ENCODE data around the gene IL1RAPL2.

IL1RAPL2 gene

DNA sequence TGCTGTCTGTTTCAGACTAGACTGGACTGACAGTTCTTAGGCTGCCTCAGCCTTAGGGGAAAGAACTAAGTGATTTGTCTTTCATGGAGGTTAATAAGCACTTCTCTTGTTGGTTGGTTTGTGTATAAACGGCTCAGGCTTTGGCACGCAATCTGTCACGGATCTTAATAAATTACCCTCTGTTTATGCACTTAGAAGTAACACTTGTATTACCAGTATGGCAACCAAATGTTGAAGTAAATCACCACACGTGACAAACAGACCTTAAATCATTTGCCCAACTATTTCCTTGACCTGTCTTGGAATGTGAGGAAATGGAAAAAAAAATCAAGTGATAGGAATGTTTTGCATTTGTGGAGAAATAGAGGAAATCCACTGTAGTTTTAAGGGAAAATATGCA, 584.6 kb downstream of the IL1RAPL2 start:
- TF ChIP-seq, protein P1, sequence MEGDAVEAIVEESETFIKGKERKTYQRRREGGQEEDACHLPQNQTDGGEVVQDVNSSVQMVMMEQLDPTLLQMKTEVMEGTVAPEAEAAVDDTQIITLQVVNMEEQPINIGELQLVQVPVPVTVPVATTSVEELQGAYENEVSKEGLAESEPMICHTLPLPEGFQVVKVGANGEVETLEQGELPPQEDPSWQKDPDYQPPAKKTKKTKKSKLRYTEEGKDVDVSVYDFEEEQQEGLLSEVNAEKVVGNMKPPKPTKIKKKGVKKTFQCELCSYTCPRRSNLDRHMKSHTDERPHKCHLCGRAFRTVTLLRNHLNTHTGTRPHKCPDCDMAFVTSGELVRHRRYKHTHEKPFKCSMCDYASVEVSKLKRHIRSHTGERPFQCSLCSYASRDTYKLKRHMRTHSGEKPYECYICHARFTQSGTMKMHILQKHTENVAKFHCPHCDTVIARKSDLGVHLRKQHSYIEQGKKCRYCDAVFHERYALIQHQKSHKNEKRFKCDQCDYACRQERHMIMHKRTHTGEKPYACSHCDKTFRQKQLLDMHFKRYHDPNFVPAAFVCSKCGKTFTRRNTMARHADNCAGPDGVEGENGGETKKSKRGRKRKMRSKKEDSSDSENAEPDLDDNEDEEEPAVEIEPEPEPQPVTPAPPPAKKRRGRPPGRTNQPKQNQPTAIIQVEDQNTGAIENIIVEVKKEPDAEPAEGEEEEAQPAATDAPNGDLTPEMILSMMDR (IDR thresholded peaks at IDR 0.05; ENCODE audit: low read depth, low read length, missing control alignments) = no peak
- Histone ChIP-seq H3K27ac (no peak overlapping the region), H3K36me3 (replicated peaks) (no peaks in the 10 kb centered on the region), H3K27me3 (replicated peaks) (no peaks in the 10 kb centered on the region), H3K4me3 (ENCODE audit: low read depth, low read length) (no peak overlapping the region)
- in situ Hi-C loops (cut with HindIII; ENCODE audit: low pct_ligation_motif_present, low sequenced_read_pairs) = no loop called here
- no peak for DNase-seq

DNA sequence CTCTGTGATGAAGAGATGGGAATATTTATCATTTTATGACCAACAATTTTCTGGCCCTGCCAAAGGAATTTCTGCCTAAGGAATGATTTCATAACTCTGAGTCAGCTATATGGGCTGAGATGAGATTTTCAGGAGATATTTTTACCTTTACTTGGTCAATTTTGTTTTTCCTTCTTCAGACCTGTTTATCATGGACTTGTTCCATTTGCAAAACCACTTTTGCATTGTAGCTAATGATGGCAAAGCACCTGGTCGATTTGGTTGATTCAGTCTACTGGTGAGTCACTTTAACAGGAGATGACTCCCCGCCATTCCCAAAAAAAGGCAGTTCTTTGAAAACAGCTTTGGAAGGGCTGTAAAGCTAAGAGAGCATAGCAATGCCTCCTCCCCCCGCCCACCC, 601.2 kb downstream of the IL1RAPL2 start:
- in situ Hi-C loops (cut with HindIII; ENCODE audit: low pct_ligation_motif_present, low sequenced_read_pairs) = no loop called here
- Histone ChIP-seq H3K27ac (no peak overlapping the region), H3K4me3 (ENCODE audit: low read depth, low read length) (no peak overlapping the region), H3K36me3 (replicated peaks) (no peaks in the 10 kb centered on the region), H3K27me3 (replicated peaks) (no peaks in the 10 kb centered on the region)
- no peak for DNase-seq
- TF ChIP-seq, protein P1 (IDR thresholded peaks at IDR 0.05; ENCODE audit: low read depth, low read length, missing control alignments) = no peak

DNA sequence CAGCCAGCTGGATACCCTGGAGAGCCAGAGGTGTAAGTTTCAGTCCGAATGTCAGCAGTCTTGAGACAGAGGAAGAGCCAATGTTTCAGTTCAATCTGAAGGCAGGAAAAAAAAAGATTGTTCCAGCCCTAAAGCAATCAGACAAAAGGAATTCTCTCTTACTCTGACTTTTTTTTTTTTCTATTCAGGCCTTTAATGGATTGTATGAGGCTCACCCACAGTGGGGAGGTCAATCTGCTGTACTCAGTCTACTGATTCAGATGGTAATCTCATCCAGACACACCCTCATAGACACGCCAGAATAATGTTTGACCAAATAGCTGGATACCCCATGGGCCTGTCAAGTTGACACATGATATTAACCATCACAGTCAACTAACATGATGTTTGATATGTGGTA, 602.6 kb downstream of the IL1RAPL2 start:
- no peak overlapping the region for H3K27ac ChIP-seq
- H3K36me3 ChIP-seq (replicated peaks) = no peaks in the 10 kb centered on the region
- H3K27me3 ChIP-seq (replicated peaks) = no peaks in the 10 kb centered on the region
- DNase-seq = no peak
- TF ChIP-seq, protein P1 (IDR thresholded peaks at IDR 0.05; ENCODE audit: low read depth, low read length, missing control alignments) = no peak
- in situ Hi-C loops (cut with HindIII; ENCODE audit: low pct_ligation_motif_present, low sequenced_read_pairs) = no loop called here
- no peak overlapping the region for H3K4me3 ChIP-seq (ENCODE audit: low read depth, low read length)

DNA sequence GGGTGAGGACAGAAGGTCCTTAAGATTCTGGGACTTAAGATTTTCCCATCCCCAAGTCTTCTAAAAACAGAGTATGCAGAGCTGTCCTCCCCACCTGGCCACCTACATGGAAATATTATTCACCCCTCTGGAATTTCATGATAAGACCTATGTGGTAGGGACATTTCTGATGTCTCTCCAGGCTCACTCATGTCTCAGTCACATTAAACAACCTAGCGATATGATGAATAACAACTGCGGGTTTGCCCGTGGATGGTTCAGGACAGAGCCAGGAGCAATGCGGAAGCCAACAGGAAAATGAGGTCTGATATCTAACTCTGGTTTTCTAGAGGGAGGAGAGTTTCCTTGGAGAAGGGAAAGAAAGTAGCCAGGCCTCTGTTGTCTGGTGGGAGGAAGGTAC, 607.1 kb downstream of the IL1RAPL2 start:
- H3K27ac ChIP-seq = no peak overlapping the region
- no peaks in the 10 kb centered on the region for H3K27me3 ChIP-seq (replicated peaks)
- TF ChIP-seq, protein P1 (IDR thresholded peaks at IDR 0.05; ENCODE audit: low read depth, low read length, missing control alignments) = no peak
- no peak overlapping the region for H3K4me3 ChIP-seq (ENCODE audit: low read depth, low read length)
- H3K36me3 ChIP-seq (replicated peaks) = no peaks in the 10 kb centered on the region
- in situ Hi-C loops (cut with HindIII; ENCODE audit: low pct_ligation_motif_present, low sequenced_read_pairs) = no loop called here
- no peak for DNase-seq

DNA sequence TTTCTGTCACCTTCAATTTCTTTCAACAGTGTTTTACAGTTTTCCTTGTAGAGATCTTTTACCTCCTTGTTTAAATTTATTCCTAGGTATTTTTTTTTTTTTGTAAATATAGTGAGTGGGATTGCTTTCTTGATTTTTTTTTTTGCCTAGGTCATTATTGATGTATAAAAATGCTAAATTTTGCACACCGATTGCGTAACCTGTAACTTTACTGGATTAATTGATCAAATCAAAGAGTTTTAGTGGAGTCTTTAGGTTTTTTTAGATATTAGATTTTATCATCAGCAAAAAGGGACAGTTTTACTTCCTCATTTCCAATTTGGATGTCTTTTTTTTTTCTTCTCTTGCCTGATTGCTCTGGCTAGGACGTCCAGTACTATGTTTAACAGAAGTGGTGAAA, 613.6 kb downstream of the IL1RAPL2 start:
- no peak overlapping the region for H3K27ac ChIP-seq
- DNase-seq = no peak
- H3K27me3 ChIP-seq (replicated peaks) = no peaks in the 10 kb centered on the region
- no peaks in the 10 kb centered on the region for H3K36me3 ChIP-seq (replicated peaks)
- TF ChIP-seq, protein P1 (IDR thresholded peaks at IDR 0.05; ENCODE audit: low read depth, low read length, missing control alignments) = no peak
- in situ Hi-C loops (cut with HindIII; ENCODE audit: low pct_ligation_motif_present, low sequenced_read_pairs) = no loop called here
- no peak overlapping the region for H3K4me3 ChIP-seq (ENCODE audit: low read depth, low read length)

DNA sequence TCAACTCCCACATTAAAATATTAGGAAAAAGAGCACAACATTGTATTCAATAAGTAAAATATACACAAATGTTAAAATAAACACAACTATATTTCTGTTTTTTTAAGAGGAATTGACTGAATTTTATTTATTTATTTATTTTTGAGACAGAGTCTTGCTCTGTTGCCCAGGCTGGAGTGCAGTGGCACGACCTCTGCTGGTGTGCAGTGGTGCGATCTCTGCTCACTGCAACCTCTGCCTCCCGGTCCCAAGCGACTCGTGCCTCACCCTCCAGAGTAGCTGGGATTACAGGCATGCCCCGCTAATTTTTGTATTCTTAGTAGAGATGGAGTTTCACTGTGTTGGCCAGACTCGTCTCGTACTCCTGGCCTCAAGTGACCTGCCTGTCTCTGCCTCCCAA, 623.1 kb downstream of the IL1RAPL2 start:
- Histone ChIP-seq H3K4me3 (ENCODE audit: low read depth, low read length) (no peak overlapping the region), H3K27me3 (replicated peaks) (no peaks in the 10 kb centered on the region), H3K36me3 (replicated peaks) (no peaks in the 10 kb centered on the region), H3K27ac (no peak overlapping the region)
- TF ChIP-seq, protein P1 (IDR thresholded peaks at IDR 0.05; ENCODE audit: low read depth, low read length, missing control alignments) = no peak
- in situ Hi-C loops (cut with HindIII; ENCODE audit: low pct_ligation_motif_present, low sequenced_read_pairs) = no loop called here
- no peak for DNase-seq
